Right ventricle myocardium inferior (tissue), 1 donor: ENCODE measurements around the gene PRSS22. TPM values are rescaled to one million over a fixed set of nuclear protein-coding genes. Genes with fewer than 3 reads are reported as not detected.
A peak's percentile ranks its signal among the peaks of the same experiment; 100 is the strongest.

Source experiments
- ATAC-seq: fragments of 200-7000 bp; cut with Tn5 transposase; one replicate; pipeline ENCODE4 v1.9.1; 2020; ENCODE audit warnings: mild to moderate bottlenecking, moderate library complexity
- DNase-seq: peaks from one replicate; pipeline ENCODE4 v3.0.0; 2021; ENCODE audit errors: missing footprints
- intact Hi-C: fragments of 100-400 bp; cut with DNase I; formaldehyde crosslinking; loops from one replicate; pipeline ENCODE4 v1.11.0; 2022
- total RNA-seq: library from RNA; stranded (reverse); fragmentation: NEBNext Ultra II Directional; extraction: Animal tissue kit (Norgen Biotek cat#: 25700); gene quantifications from one replicate; pipeline ENCODE4 v1.2.1, GENCODE V29; 2021
- donor health status: DM: no; HTN: yes; CAD: no; lungs with severe emphysema.

The PRSS22 gene
- total RNA-seq, 1 donor from 2014 or later = not detected

GRCh38 chr16:2882650-2883457, 24.9 kb upstream of the PRSS22 start, which contains the start of gene FLYWCH2:
TSS of gene FLYWCH2 (plus strand) at chr16:2883215. CDS start at chr16:2896450, 13,235 bp downstream.
- ATAC-seq = peak; percentile 98
- DNase-seq = peak; percentile 99
- intact Hi-C loops = loop anchor here (1.0 to 2.0 kb wide), 2 partner anchors 21 to 30 kb away; no protein-coding TSS in a partner anchor

- intact Hi-C loops = loop anchor here (2.0 kb wide), 1 partner anchor 31 kb away; no protein-coding TSS in a partner anchor
- peak; percentile 72 for DNase-seq
- peak; percentile 12 for ATAC-seq
Measured at GRCh38 chr16:2881783-2882649, 24.0 kb upstream of the PRSS22 start.

- no peak for DNase-seq
- intact Hi-C loops = no loop called here
- no peak for ATAC-seq
Measured at GRCh38 chr16:2879854-2880508, 22.0 kb upstream of the PRSS22 start.

GRCh38 chr16:2874912-2875362, 17.0 kb upstream of the PRSS22 start:
- DNase-seq (peak; percentile 93), ATAC-seq (peak; percentile 99)
- intact Hi-C loops = loop anchor here (2.0 kb wide), 1 partner anchor 44 kb away; no protein-coding TSS in a partner anchor

DNA sequence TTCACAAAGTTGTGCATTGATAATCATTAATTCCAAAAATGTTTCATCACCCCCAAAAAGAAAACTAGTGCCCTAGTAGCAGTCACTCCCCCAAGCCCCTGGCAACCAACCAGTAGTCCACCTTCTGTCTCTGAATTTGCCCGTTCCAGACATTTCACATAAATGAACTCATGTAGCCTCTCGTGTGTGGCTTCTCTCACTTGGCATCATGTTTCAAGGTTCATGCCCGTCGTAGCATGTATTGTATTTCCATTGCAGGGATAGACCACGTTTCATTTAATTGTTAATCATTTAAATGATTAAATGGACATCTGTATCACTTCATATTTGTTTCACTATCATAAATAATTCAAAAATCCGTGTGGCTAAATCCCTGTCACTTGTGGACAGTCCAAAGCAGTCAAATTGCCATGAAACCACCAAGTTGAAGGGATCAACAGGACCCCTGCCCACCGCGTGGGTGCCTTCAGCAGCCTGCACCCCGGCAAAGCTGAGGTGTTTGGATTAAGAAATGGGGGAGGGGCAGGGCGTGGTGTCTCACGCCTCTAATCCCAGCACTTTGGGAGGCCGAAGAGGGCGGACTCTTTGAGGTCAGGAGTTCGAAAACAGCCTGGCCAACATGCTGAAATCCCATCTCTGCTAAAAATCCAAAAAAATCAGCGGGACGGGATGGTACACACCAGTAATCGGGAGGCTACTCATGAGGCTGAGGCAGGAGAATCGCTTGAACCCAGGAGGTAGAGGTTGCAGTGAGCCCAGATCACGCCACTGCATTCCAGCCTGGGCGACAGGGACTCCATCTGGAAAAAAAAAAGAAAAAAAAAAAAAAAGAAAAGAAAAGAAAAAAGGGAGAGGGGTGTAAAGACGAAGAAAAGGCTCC, 16.3 kb upstream of the PRSS22 start:
- intact Hi-C loops = loop anchor here (2.0 kb wide), 1 partner anchor 45 kb away; no protein-coding TSS in a partner anchor
- no peak for ATAC-seq
- no peak for DNase-seq

GRCh38 chr16:2871926-2872325, 14.0 kb upstream of the PRSS22 start:
- intact Hi-C loops = no loop called here
- ATAC-seq = no peak
- DNase-seq = no peak

DNA sequence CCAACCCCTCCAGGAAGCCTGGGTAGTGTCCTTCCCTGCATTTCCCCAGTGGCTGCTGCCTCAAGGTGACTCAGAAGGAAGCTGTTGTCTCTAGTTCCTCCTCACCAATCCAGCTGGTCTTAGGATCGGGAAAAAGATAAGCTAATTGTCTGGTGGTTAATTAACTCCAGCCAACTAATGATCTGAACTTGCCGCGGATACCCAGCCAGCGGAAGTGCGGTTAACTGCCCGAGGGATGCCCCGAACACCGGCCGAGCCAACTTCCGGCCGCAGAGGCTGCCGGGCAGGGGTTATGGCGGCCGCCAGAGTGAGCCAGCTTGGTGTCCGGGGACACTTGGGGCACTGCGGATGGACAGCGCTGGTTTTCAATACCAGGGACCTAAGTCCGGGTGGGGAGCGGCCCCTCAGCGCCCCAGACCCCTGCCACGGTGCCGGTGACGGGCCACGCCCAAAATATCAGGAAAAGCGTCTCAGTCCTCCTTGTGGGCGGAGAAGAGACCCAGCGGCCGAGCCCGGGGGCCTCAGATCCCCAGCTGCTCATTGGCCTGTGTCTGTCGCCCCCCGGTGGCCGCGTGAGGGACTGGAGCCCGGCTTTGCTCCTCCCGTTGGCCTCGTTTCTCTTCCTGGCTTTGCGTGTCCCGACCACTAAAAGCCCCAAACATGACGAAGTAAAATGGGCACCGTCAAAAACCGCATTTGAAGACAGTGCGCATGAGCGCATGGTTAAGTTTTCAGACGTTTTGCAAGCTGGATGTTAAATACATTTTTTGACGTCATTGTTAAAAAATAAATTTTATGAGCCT, 10.2 kb upstream of the PRSS22 start:
- ATAC-seq (peak; percentile 98), DNase-seq (peak; percentile 96)
- intact Hi-C loops = loop anchor here (1.0 to 10.0 kb wide), 4 partner anchors 29 to 173 kb away; partner anchors contain the start of genes ELOB and SRRM2

DNA sequence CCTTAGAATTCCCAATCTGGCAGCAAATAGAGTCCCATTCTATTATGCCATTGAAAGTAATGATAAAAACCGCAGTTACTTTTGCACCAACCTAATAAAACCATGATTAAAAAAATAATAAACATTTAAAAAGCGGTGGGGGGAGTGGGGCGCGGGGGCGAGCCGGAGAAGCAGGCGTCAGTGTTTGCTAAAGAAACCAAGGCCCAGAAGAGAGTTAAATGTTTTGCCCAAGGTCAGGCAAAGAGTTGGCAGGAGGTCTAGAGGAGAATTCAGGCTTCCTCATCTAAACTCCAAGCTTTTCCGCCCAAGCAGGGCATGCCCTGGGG, 9.7 kb upstream of the PRSS22 start:
- DNase-seq = no peak
- ATAC-seq = no peak
- intact Hi-C loops = loop anchor here (10.0 kb wide), 1 partner anchor 173 kb away; no protein-coding TSS in a partner anchor

GRCh38 chr16:2866431-2866830, 8.5 kb upstream of the PRSS22 start:
- DNase-seq (no peak), ATAC-seq (no peak)
- intact Hi-C loops = loop anchor here (10.0 kb wide), 1 partner anchor 172 kb away; no protein-coding TSS in a partner anchor

GRCh38 chr16:2865651-2866050, 7.7 kb upstream of the PRSS22 start:
- intact Hi-C loops = loop anchor here (10.0 kb wide), 1 partner anchor 171 kb away; no protein-coding TSS in a partner anchor
- DNase-seq (no peak), ATAC-seq (no peak)

DNA sequence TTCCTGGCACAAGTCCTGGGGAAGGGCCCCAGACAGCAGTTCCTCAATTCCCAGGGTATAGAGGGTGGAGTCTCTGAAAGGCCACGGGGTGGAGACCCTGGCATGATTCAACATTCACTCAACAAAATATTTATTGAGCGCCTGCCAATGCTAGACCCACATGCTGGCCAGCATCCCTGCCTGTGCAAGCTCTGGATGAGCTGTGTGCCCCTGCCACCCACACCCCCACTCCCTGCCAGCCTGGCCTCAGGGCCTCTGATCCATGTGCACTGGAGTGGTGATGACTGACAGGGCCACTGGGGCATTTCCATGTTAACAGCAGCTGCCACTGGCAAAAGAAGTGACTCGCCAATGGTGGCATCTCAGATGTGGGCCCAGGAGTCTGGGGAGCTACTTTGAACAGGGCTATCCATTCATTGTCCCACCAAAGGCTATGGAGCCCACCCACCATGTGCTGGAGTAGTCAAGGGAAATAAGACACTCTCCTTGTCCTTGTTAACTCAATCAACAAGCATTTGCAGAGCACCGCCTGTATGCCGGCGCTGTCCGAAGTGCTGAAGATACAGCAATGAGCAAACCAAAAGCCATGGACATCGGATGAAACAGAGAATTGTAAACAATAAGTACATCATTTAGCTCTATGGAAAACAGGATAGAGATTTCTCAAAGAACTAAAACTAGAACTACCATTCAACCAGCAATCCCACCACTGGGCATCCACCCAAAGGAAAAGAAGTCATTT, 3.0 kb upstream of the PRSS22 start:
- intact Hi-C loops = loop anchor here (10.0 kb wide), 1 partner anchor 166 kb away; no protein-coding TSS in a partner anchor
- ATAC-seq = no peak
- DNase-seq = no peak

DNA sequence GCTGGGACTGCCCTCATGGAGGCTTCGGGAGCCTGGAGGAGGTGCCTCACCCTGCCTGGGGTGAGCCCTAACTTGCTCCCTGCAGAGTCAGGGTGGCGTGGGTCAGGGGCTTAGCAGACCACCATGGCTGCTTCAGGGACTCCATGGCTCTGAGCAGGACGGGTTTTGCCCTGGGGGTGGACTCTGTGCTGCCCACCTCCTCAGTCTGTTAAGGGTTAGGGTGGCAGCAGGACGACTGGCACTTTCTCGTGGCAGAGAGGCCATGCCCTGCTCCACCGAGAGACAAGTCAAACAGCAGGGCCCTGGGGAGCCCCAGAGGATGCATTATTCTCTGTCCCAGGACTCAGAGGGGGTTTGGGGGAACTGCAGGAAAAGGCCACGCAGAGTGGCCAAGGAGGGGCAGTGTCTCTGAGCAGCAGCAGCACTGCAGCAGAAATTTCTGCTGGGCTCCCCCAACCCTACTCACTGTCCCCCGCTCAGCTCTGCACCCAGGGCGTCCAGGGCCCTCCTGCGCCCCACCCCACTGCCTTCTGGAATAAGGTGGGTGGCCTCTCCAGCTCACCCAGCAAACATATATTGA, 1.8 kb upstream of the PRSS22 start:
- ATAC-seq = no peak
- intact Hi-C loops = loop anchor here (10.0 kb wide), 1 partner anchor 165 kb away; no protein-coding TSS in a partner anchor
- no peak for DNase-seq

GRCh38 chr16:2858245-2859025, 465 bp upstream of the PRSS22 start:
- DNase-seq = no peak
- intact Hi-C loops = no loop called here
- no peak for ATAC-seq

DNA sequence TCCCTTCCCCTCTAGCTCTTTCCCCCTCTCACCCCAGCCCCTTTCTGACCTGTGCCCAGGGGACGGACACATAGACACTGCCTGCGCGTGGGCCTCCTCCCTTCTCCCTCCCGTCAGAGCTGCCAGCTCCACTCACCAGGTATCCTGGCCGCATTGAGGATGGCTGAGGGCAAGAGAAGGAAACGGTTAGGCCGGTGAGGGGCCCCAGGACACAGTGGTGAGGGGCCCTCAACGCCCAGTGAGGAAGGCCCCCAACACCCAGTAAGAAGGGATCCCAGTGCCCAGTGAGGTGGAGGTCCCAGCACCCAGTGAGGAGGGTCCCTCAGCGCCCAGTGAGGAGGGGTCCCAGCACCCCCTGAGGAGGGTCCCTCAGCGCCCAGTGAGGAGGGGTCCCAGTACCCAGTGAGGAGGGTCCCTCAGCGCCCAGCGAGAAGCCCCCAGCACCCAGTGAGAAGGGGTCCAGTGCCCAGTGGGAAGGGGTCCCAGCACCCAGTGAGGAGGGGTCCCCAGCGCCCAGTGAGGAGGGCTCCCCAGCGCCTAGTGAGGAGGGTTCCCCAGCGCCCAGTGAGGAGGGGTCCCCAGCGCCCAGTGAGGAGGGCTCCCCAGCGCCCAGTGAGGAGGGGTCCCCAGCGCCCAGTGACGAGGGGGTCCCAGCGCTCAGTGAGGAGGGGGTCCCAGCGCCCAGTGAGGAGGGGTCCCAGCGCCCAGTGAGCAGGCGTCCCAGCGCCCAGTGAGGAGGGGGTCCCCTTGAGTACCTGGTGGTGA, 1.1 kb downstream of the PRSS22 start:
- DNase-seq (no peak), ATAC-seq (no peak)
- intact Hi-C loops = no loop called here
